HepG2 (cell line): ENCODE data around the gene GRIK3. TPM values are rescaled to one million over a fixed set of nuclear protein-coding genes. Genes with fewer than 3 reads are reported as not detected.

ENCODE experiments used
- ATAC-seq: fragments of 200-7000 bp; cut with Tn5 transposase; 3 replicates; pipeline ENCODE4 v1.9.1; 2020; ENCODE audit warnings: mild to moderate bottlenecking, moderate library complexity
- BruUV-seq: library from RNA; stranded (reverse); fragments of 400-500 nt; replicated peaks from 2 replicates; lab custom pipeline; 2021; lab: Mats Ljungman, UMichigan
- CTCF ChIA-PET: fragments of 300-600 bp; formaldehyde crosslinking; extraction: SDS; loops from one replicate; lab custom pipeline; 2021; ENCODE audit warnings: low total read pairs, inconsistent platforms, low intra/inter-chr PET ratio; lab: Yijun Ruan, JAX
- POLR2A ChIA-PET: fragments of 350-600 bp; sonication (Branson Sonifier 250); formaldehyde crosslinking; loops from one replicate; lab custom pipeline; 2020; ENCODE audit warnings: antibody characterized with exemption, inconsistent platforms; lab: Yijun Ruan, JAX
- DNase-seq: peaks from one replicate; pipeline ENCODE4 v3.0.0-alpha.2; 2015; ENCODE audit warnings: low spot score
- FAIRE-seq: peaks from 3 replicates; lab custom pipeline; 2011; peaks lifted over from hg19 to GRCh38; lab: Jason Lieb, UNC
- H2AFZ ChIP-seq: one replicate; pipeline ENCODE4 v1.6.1; 2011; ENCODE audit warnings: low read length, inconsistent platforms
- H3K27ac ChIP-seq: fragments of 300-600 bp; 3 replicates; pipeline ENCODE4 v1.8.0; 2011; ENCODE audit warnings: mixed run types, mild to moderate bottlenecking, mixed read lengths, low read length, inconsistent platforms; ENCODE audit not compliant: insufficient read depth; ENCODE audit errors: extremely low read length
- H3K27me3 ChIP-seq, 2 experiments: fragments of 200-600 bp in 1 of 2; 2 replicates in 1 of 2; 3 replicates in 1 of 2; pipeline versions ENCODE4 v1.6.0 to v1.8.0; 2011; ENCODE audit warnings: low read length in 2 of 2, mild to moderate bottlenecking in 2 of 2, moderate library complexity in 2 of 2, inconsistent platforms in 1 of 2; ENCODE audit not compliant: insufficient read depth in 2 of 2, control insufficient read depth in 1 of 2
- H3K36me3 ChIP-seq, 2 experiments: fragments of 200-600 bp in 1 of 2; replicated peaks in 1 of 2; 2 replicates in 1 of 2; 3 replicates in 1 of 2; pipeline versions ENCODE4 v1.5.1 to v1.8.0; 2011; ENCODE audit warnings: low read length in 2 of 2, inconsistent platforms in 1 of 2; ENCODE audit not compliant: insufficient read depth in 2 of 2, control insufficient read depth in 1 of 2
- H3K4me1 ChIP-seq: 2 replicates; pipeline ENCODE4 v1.5.1; 2012; ENCODE audit warnings: low read length, inconsistent platforms; ENCODE audit not compliant: insufficient read depth
- H3K4me2 ChIP-seq: 2 replicates; pipeline ENCODE4 v1.6.0; 2011; ENCODE audit warnings: low read depth, low read length, inconsistent platforms
- H3K4me3 ChIP-seq, 3 experiments: fragments of 200-600 bp in 1 of 3; sonication (generic), shearing (Covaris generic) in 1 of 3; replicated peaks in 1 of 3; 2 replicates each; pipeline ENCODE4 v1.5.1; 2011 to 2016; ENCODE audit warnings: low read length in 3 of 3, inconsistent platforms in 2 of 3, low read depth in 2 of 3, mild to moderate bottlenecking in 2 of 3, control low read depth in 1 of 3, mixed read lengths in 1 of 3; ENCODE audit not compliant: insufficient read depth in 1 of 3
- H3K79me2 ChIP-seq: one replicate; pipeline ENCODE4 v1.6.1; 2011; ENCODE audit warnings: low read length, inconsistent platforms; ENCODE audit not compliant: insufficient read depth
- H3K9ac ChIP-seq: 2 replicates; pipeline ENCODE4 v1.6.0; 2011; ENCODE audit warnings: mild to moderate bottlenecking, low read depth, low read length, inconsistent platforms; ENCODE audit not compliant: insufficient read depth
- H3K9me3 ChIP-seq: 2 replicates; pipeline ENCODE4 v1.5.1; 2012; ENCODE audit warnings: mild to moderate bottlenecking, low read length
- H4K20me1 ChIP-seq: 2 replicates; pipeline ENCODE4 v1.6.0; 2011; ENCODE audit warnings: inconsistent platforms, mild to moderate bottlenecking, low read length, moderate library complexity; ENCODE audit not compliant: insufficient read depth
- E2F5 ChIP-seq: sonication (generic); formaldehyde crosslinking; conservative IDR thresholded peaks from 2 replicates; pipeline ENCODE4 v1.4.0; 2020; ENCODE audit warnings: missing genetic modification reagents
- FUBP1 ChIP-seq: sonication (generic); formaldehyde crosslinking; IDR thresholded peaks from 2 replicates; pipeline ENCODE4 v1.5.1; 2020; ENCODE audit warnings: missing genetic modification reagents, mild to moderate bottlenecking, borderline replicate concordance
- ISX ChIP-seq: sonication (generic); formaldehyde crosslinking; conservative IDR thresholded peaks from 2 replicates; pipeline ENCODE4 v1.5.0; 2020; ENCODE audit warnings: missing genetic modification reagents
- RCOR2 ChIP-seq: IDR thresholded peaks from 2 replicates; pipeline ENCODE4 v1.6.1; 2016; ENCODE audit warnings: missing biosample characterization, missing genetic modification reagents
- SP1 ChIP-seq, 2 experiments: fragments of 450-650 bp in 1 of 2; sonication (generic) in 1 of 2; formaldehyde crosslinking in 1 of 2; IDR thresholded peaks; 2 replicates each; pipeline versions ENCODE4 v1.4.0 to v1.6.1; 2016 to 2020; ENCODE audit warnings: missing genetic modification reagents in 1 of 2
- TOE1 ChIP-seq: sonication (generic); formaldehyde crosslinking; IDR thresholded peaks from 2 replicates; pipeline ENCODE4 v1.4.0; 2020; ENCODE audit warnings: mild to moderate bottlenecking, missing genetic modification reagents
- ZFP82 ChIP-seq: sonication (generic); formaldehyde crosslinking; IDR thresholded peaks from 2 replicates; pipeline ENCODE4 v1.5.1; 2020; ENCODE audit warnings: mild to moderate bottlenecking, missing genetic modification reagents, borderline replicate concordance
- ZFYVE20 ChIP-seq: sonication (generic); formaldehyde crosslinking; IDR thresholded peaks from 2 replicates; pipeline ENCODE4 v1.8.0; 2023; ENCODE audit warnings: low read depth, mild to moderate bottlenecking, moderate library complexity, missing genetic modification reagents, borderline replicate concordance
- ZSCAN21 ChIP-seq: sonication (generic); formaldehyde crosslinking; IDR thresholded peaks from 2 replicates; pipeline ENCODE4 v1.8.0; 2022; ENCODE audit warnings: mild to moderate bottlenecking, missing genetic modification reagents, moderate library complexity, borderline replicate concordance
- WGBS: methylation state at CpG from one replicate; pipeline ENCODE4 v1.1.6; 2017; ENCODE audit warnings: low lambda C conversion rate; 5-methylcytosine and 5-hydroxymethylcytosine counted together
- in situ Hi-C: cut with HindIII; loops from 2 replicates; pipeline ENCODE4 v1.10.0; 2017; ENCODE audit warnings: low pct_unique_long_range_greater_than_20kb; ENCODE audit not compliant: extremely low pct_ligation_motif_present
- intact Hi-C: fragments of 100-400 bp; cut with micrococcal nuclease; formaldehyde crosslinking; loops from one replicate; pipeline ENCODE4 v1.10.0; 2022; ENCODE audit not compliant: unreplicated experiment
- polyA plus RNA-seq, 8 experiments: library from polyadenylated mRNA; depleted of rRNA in 3 of 8; stranded (reverse) in 7 of 8; unstranded in 1 of 8; fragments of >200 nt; fragmentation: Illumina TruSeq in 4 of 8; extraction: Trizol in 4 of 8; gene quantifications; 2 replicates each; pipeline versions ENCODE4 v1.2.1 to v1.2.3, GENCODE V29; 2011 to 2016; ENCODE audit warnings: low read depth in 4 of 8, missing spikeins in 1 of 8, mixed read lengths in 1 of 8; ENCODE audit not compliant: insufficient read depth in 1 of 8
- total RNA-seq, 5 experiments: library from RNA; depleted of rRNA; stranded (reverse); fragments of >200 nt; fragmentation: Illumina TruSeq; extraction: Trizol; gene quantifications; 2 replicates each; pipeline ENCODE4 v1.2.3, GENCODE V29; 2016; ENCODE audit warnings: low read depth in 1 of 5

Gene GRIK3
- total and polyA plus RNA-seq, 2 of the 13 experiments (the other 11 are each of a cell fraction or from before 2014, with no cell fraction given): not detected

GRCh38 chr1:37031429-37031828 is 2.9 kb downstream of the GRIK3 start:
- ChIA-PET CTCF (no interaction called here), POLR2A (no interaction called here)
- H3K79me2 ChIP-seq: no peaks in the 10 kb centered on the region
- BruUV-seq: no TSS peak
- H3K4me2 ChIP-seq: no peak overlapping the region
- peaks cover 4% of the 10 kb centered on the region; the same call in 1 of the 2 replicates for H4K20me1 ChIP-seq
- DNase-seq (no peak), FAIRE-seq (no peak), ATAC-seq (no peak)
- in situ Hi-C loops (loop anchor here (25.0 kb wide), 1 partner anchor 319 kb away; no protein-coding TSS in a partner anchor), intact Hi-C loops (no loop called here)
- H3K9me3 ChIP-seq: no peaks in the 10 kb centered on the region
- peaks cover 6 to 40% of the 10 kb centered on the region in 2 experiments for H3K27me3 ChIP-seq
- H2AFZ ChIP-seq: no peak overlapping the region
- H3K36me3 ChIP-seq: no peaks in the 10 kb centered on the region
- H3K4me3 ChIP-seq: no peak overlapping the region
- H3K4me1 ChIP-seq: no peaks in the 10 kb centered on the region
- no peak overlapping the region for H3K27ac ChIP-seq
- H3K9ac ChIP-seq: no peak overlapping the region
- WGBS: 23% methylated on average over 4 of the region's 8 CpGs
- TF ChIP-seq RCOR2 (CRISPR knock-in tag) (no peak), ZSCAN21 (no peak), TOE1 (no peak), ZFYVE20 (CRISPR knock-in tag) (no peak), ZFP82 (CRISPR knock-in tag) (no peak), E2F5 (no peak), ISX (CRISPR knock-in tag) (no peak), SP1 (IDR thresholded peaks at IDR 0.05) (no peak), SP1 (CRISPR knock-in tag; IDR thresholded peaks at IDR 0.05) (no peak), FUBP1 (CRISPR knock-in tag) (no peak)
